GM21619 (cell line): ENCODE data around the gene C16orf86.

Experiments used
- ATAC-seq: cut with Tn5 transposase; IDR thresholded peaks from one replicate; pipeline ENCODE4 v1.9.1; 2021; ENCODE audit not compliant: unreplicated experiment

The C16orf86 gene

GRCh38 chr16:67666559-67667452, at the start of gene C16orf86, which contains the start of gene ENKD1:
TSS of gene C16orf86 (plus strand) at chr16:67666814. CDS start at chr16:67666971, 157 bp downstream.
TSS of gene ENKD1 (minus strand) at chr16:67666750. CDS start at chr16:67666442, 308 bp downstream.
- peak; percentile 56 for ATAC-seq

GRCh38 chr16:67628216-67628615, 38.4 kb upstream of the C16orf86 start:
- ATAC-seq: no peak

GRCh38 chr16:67632415-67633172, 34.0 kb upstream of the C16orf86 start:
- no peak for ATAC-seq

- no peak for ATAC-seq
These were observed 29.9 kb upstream of the C16orf86 start for GRCh38 chr16:67636713-67637112.

- ATAC-seq: no peak
These were observed 29.0 kb upstream of the C16orf86 start for GRCh38 chr16:67637625-67638024.

GRCh38 chr16:67641779-67642708, 24.6 kb upstream of the C16orf86 start:
- no peak for ATAC-seq

GRCh38 chr16:67644038-67644437, 22.6 kb upstream of the C16orf86 start:
- no peak for ATAC-seq

- ATAC-seq: peak; percentile 27
These were observed 21.1 kb upstream of the C16orf86 start for GRCh38 chr16:67645397-67646121.

GRCh38 chr16:67647111-67647651, 19.4 kb upstream of the C16orf86 start:
- no peak for ATAC-seq

GRCh38 chr16:67647681-67648080, 18.9 kb upstream of the C16orf86 start:
- ATAC-seq: no peak

- no peak for ATAC-seq
These were observed 18.4 kb upstream of the C16orf86 start for GRCh38 chr16:67648088-67648763.

- ATAC-seq: no peak
These were observed 17.7 kb upstream of the C16orf86 start for GRCh38 chr16:67648764-67649407.

GRCh38 chr16:67649494-67649931, 17.1 kb upstream of the C16orf86 start:
- ATAC-seq: no peak

- ATAC-seq: no peak
These were observed 16.6 kb upstream of the C16orf86 start for GRCh38 chr16:67650023-67650422.

GRCh38 chr16:67651039-67651438, 15.6 kb upstream of the C16orf86 start:
- no peak for ATAC-seq

- ATAC-seq: no peak
These were observed 14.8 kb upstream of the C16orf86 start for GRCh38 chr16:67651847-67652246.

GRCh38 chr16:67652578-67653127, 14.0 kb upstream of the C16orf86 start:
- ATAC-seq: no peak

- ATAC-seq: no peak
These were observed 13.4 kb upstream of the C16orf86 start for GRCh38 chr16:67653128-67653788.
